Large intestine (tissue), 3 donors: ENCODE data around the gene LCN10. TPM values are rescaled to one million over a fixed set of nuclear protein-coding genes. Genes with fewer than 3 reads are reported as not detected.
"Not testable (repeated sequence)": the region's sequence is repeated elsewhere in the genome, so short reads cannot be mapped to it uniquely, and the experiment has no call there.

Experiments used
- DNase-seq, 2 donors: peaks; one replicate each; pipeline versions ENCODE4 v3.0.0 to v3.0.0-alpha.2; 2013
- H3K27ac ChIP-seq: one replicate; pipeline ENCODE4 v1.5.1; 2013; ENCODE audit warnings: low read length
- H3K27me3 ChIP-seq: 2 replicates; pipeline ENCODE4 v1.6.1; 2013; ENCODE audit warnings: low read length; ENCODE audit not compliant: control insufficient read depth, insufficient read depth
- H3K36me3 ChIP-seq: 2 replicates; pipeline ENCODE4 v1.6.1; 2013; ENCODE audit warnings: low read length; ENCODE audit not compliant: control insufficient read depth, insufficient read depth
- H3K4me1 ChIP-seq: one replicate; pipeline ENCODE4 v1.6.1; 2013; ENCODE audit warnings: low read length; ENCODE audit not compliant: control insufficient read depth, insufficient read depth
- H3K4me3 ChIP-seq: one replicate; pipeline ENCODE4 v1.5.1; 2013; ENCODE audit warnings: low read length
- H3K9me3 ChIP-seq: one replicate; pipeline ENCODE4 v1.6.1; 2013; ENCODE audit warnings: mild to moderate bottlenecking, low read depth, low read length, moderate library complexity; ENCODE audit not compliant: control insufficient read depth
- WGBS: methylation state at CpG from one replicate; pipeline ENCODE4 v1.1.5; 2013; ENCODE audit warnings: low lambda C conversion rate; ENCODE audit not compliant: insufficient coverage; 5-methylcytosine and 5-hydroxymethylcytosine counted together
- polyA plus RNA-seq: library from polyadenylated mRNA; unstranded; fragments of 120-200 nt; gene quantifications from one replicate; pipeline ENCODE4 v1.2.1, GENCODE V29; 2013

The LCN10 gene
- polyA plus RNA-seq, 1 donor = 7.8 TPM

DNA sequence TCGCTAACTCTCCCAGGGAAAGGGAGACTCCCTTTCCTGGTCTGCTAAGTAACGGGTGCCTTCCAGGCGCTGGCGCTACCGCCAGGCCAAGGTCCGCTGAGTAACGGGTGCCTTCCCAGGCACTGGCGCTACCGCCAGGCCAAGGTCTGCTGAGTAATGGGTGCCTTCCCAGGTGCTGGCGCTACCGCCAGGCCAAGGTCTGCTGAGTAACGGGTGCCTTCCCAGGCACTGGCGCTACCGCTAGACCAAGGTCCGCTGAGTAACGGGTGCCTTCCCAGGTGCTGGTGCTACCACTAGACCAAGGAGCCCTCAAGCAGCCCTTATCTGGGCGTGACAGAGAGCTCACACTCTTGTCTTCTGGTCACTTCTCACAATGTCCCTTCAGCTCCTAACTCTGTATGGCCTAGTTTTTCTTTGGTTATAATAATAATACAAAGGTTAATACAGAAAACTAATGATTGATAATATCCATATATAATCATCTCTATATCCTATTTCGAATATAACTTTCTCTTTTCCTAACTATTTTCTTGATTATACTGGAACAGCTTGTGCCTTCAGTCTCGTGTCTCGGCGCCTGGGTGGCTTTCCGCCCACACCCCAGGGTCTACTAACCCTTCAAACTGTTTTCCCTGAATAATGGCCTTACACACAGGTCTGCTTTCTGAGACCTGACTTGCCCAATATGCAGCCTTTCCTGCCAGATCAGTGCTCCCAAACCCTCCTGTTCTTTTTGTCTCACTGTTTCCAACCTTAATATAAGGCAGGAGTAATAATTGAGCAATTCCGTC lies 43.0 kb upstream of the LCN10 start:
- H3K36me3 ChIP-seq, H3K9me3 ChIP-seq, H3K27me3 ChIP-seq, H3K27ac ChIP-seq, H3K4me3 ChIP-seq: not testable (repeated sequence)
- WGBS = 100% methylated on average over 1 of the region's 23 CpGs
- H3K4me1 ChIP-seq = peaks cover 33% of the 10 kb centered on the region
- DNase-seq = peak in 1 of 2 donors; percentile 64

DNA sequence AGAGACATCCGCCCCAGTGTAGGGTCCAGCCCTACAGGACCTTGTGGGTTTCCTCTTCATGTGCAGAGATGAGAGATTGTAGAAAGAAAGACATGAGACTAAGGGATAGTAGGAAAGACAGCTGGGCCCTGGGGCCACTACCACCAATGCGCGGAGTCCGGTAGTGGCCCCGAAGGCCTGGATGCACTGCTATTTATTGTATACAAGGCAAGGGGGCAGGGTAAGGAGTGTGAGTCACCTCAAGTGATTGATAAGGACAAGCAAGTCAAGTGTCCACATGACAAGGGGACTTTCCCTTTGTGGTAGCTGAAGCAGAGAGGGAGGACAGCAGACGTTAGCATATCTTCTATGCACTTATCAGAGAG lies 42.2 kb upstream of the LCN10 start:
- Histone ChIP-seq H3K4me3 (no peak overlapping the region), H3K9me3 (no peaks in the 10 kb centered on the region), H3K36me3 (no peaks in the 10 kb centered on the region), H3K27me3 (no peaks in the 10 kb centered on the region), H3K4me1 (peaks cover 34% of the 10 kb centered on the region), H3K27ac (no peak overlapping the region)
- peak in 1 of 2 donors; percentile 86 for DNase-seq
- no CpG with 5 or more reads among the region's 6 CpGs for WGBS

DNA sequence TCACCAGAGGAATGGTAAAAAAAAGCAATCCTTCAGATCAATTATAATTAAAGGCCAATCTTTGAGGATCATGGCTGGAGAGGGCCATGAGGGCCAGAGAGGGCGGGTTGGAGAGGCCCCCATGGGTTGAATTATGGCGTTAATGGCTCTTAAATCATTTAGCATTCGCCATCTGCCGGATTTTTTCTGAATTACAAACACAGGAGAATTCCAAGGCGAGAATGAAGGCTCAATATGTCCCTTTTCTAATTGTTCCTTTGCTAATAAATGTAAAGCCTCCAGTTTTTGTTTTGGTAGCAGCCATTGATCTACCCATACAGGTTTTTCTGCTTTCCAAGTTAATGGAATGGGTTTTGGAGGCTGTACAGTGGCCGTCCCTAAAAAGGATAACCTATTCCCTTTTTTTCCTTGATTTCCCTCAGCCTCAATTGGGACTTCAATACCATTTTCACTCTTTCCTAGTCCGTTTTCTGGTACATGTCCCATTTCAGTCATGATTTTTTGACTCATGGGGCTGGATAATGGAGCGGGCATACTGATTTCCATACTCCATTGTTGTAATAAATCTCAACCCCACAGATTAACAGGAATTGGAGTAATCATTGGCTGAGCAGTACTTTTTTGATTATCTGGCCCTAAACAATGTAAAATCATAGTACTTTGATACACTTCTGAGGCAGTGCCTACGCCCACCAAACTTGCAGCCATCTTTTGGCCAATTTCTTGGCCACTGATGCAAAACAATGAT lies 41.7 kb upstream of the LCN10 start:
- Histone ChIP-seq H3K36me3 (no peaks in the 10 kb centered on the region), H3K27me3 (no peaks in the 10 kb centered on the region)
- no peak for DNase-seq

DNA sequence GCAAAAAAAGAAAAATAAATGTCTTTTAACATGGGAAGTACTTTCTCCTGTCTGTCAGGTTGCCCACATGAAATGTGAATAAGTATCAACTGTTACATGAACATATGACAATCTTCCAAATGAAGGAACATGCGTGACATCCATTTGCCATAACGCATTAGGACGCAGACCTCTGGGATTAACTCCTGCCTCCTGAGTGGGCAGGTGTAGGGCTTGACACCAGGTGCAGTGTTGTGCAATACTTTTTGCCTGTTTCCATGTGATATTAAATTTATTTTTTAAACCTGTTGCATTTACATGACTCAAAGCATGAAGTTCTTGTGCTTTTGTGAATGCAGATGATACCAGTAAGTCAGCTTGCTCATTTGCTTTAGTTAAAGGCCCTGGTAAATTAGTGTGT lies 39.7 kb upstream of the LCN10 start:
- WGBS = no CpG with 5 or more reads among the region's 3 CpGs
- Histone ChIP-seq H3K4me3 (no peak overlapping the region), H3K4me1 (peaks cover 33% of the 10 kb centered on the region), H3K36me3 (no peaks in the 10 kb centered on the region), H3K27ac (no peak overlapping the region), H3K9me3 (no peaks in the 10 kb centered on the region), H3K27me3 (no peaks in the 10 kb centered on the region)
- DNase-seq = no peak

More for the DNA sequence above, 41.7 kb upstream of the LCN10 start:
- Histone ChIP-seq H3K9me3 (no peaks in the 10 kb centered on the region), H3K4me3 (no peak overlapping the region), H3K27ac (no peak overlapping the region), H3K4me1 (peaks cover 31% of the 10 kb centered on the region)
- 63% methylated on average over 1 of the region's 9 CpGs for WGBS

DNA sequence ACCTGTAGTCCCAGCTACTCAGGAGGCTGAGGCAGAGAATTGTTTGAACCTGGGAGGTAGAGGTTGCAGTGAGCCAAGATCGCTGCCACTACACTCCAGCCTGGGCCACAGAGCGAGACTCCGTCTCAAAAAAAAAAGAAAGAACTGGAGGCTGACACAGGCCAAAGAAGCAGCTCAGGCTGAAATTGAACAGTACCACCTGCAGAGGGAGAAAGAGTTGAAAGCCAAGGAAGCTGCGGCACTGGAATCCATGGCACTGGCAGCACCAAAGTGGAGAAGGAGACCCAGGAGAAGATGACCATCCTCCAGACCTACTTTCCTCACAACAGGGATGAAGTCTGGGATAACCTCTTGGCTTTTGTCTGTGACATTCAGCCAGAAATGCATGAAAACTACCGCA lies 37.1 kb upstream of the LCN10 start:
- no peaks in the 10 kb centered on the region for H3K9me3 ChIP-seq
- WGBS = no CpG with 5 or more reads among the region's 5 CpGs
- H3K27me3 ChIP-seq = no peaks in the 10 kb centered on the region
- H3K27ac ChIP-seq = no peak overlapping the region
- no peak for DNase-seq
- H3K36me3 ChIP-seq = no peaks in the 10 kb centered on the region
- peaks cover 39% of the 10 kb centered on the region for H3K4me1 ChIP-seq
- no peak overlapping the region for H3K4me3 ChIP-seq

DNA sequence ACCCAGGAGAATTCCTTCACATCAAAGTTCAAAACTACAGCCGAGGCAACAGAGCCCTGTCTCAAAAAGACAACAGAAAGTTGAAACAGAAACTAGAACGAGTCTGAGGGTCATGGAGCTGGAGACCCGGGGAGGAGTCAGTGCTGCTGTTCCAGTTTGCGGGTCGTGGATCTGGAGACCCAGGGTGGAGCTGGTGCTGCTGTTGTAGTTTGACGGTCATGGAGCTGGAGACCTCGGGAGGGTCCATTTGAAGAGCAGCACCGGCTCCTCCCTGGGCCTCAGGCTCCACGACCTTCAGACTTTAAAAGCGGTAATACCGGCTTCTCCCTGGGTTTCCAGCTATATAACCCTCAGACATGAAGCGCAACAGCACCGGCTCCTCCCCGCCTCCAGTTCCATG lies 34.6 kb upstream of the LCN10 start:
- no peaks in the 10 kb centered on the region for H3K36me3 ChIP-seq
- H3K4me3 ChIP-seq = peak overlapping the region; percentile 2
- peaks cover 13% of the 10 kb centered on the region for H3K9me3 ChIP-seq
- H3K27me3 ChIP-seq = no peaks in the 10 kb centered on the region
- WGBS = no CpG with 5 or more reads among the region's 14 CpGs
- H3K27ac ChIP-seq = peak overlapping the region; percentile 82
- DNase-seq = peak; percentile 90 to 96
- peaks cover 34% of the 10 kb centered on the region for H3K4me1 ChIP-seq

DNA sequence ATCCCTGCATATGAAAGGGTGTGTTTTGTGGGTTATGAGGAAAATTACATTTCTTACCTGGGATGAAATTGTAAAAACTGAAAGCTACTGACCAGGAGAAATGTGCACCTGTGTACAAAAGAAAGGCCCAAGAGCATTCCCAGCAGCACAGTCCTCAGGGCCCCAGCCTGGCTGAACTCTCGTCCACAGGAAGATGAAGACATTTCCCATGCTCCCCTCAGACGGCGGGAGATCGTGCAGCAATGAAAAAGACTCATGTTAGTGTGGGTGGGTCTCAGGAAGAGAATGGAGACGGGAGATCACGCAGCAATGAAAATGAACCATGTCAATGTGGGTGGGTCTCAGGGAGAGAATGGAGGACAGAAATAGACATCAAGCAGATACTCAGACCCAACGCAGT lies 34.2 kb upstream of the LCN10 start:
- no peak for DNase-seq
- Histone ChIP-seq H3K4me1 (peaks cover 34% of the 10 kb centered on the region), H3K4me3 (peak overlapping the region; percentile 2), H3K9me3 (peaks cover 13% of the 10 kb centered on the region), H3K27me3 (no peaks in the 10 kb centered on the region), H3K27ac (peak overlapping the region; percentile 82), H3K36me3 (no peaks in the 10 kb centered on the region)
- WGBS = 29% methylated on average over 5 of the region's 7 CpGs

DNA sequence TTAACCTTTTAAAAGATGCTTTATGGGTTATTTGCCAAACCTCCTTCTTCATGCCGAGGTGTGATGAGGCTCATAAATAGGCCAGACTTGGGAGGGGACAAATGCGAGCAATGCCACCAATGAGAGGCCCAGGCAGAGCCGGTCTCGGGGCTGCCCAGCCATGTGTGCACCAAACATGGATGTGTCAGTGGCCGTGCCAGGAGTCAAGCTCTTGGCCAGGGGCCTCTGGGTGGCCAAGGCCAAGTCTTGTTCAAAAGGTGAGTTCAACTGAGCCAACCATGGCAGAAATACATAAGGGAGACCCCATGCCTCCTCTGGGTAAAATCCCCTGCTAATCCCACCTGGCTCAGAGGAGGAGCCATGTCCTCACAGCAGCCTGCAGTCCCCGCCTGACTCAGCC lies 32.5 kb upstream of the LCN10 start:
- DNase-seq = no peak
- no CpG with 5 or more reads among the region's 6 CpGs for WGBS
- Histone ChIP-seq H3K4me1 (peaks cover 28% of the 10 kb centered on the region), H3K27me3 (no peaks in the 10 kb centered on the region), H3K4me3 (no peak overlapping the region), H3K9me3 (peaks cover 13% of the 10 kb centered on the region), H3K27ac (no peak overlapping the region), H3K36me3 (no peaks in the 10 kb centered on the region)

DNA sequence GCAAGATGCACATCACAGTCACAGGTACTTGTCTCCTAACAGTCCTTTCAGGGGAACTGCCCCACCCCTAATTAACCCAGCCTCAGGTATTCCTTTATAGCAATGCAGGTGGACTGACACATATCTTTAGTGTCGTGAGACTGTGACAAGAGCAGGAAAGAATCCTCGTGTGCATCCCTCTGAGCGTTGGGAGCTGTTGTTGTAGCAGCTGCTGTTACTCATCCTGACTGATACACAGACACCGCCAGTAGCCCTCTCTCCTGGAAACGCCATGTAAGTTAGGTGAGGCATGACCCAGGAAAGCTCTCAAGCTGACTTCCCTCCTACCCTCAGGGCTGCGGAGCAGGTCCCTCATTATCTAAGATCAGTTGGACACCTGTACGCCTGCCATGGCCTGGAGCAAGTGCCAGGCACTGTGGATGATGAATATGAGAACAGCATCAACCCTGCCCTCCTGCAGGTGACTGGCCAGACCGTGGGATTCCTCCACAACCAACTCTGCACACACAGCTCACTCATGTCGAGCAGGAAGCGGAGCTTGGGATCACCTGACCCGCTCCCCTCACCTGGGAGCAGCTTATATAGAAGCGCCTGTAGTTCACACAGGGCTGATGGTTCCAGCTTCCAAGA lies 31.8 kb upstream of the LCN10 start:
- Histone ChIP-seq H3K9me3 (peaks cover 13% of the 10 kb centered on the region), H3K4me3 (no peak overlapping the region), H3K4me1 (peaks cover 27% of the 10 kb centered on the region), H3K27ac (no peak overlapping the region), H3K27me3 (no peaks in the 10 kb centered on the region), H3K36me3 (no peaks in the 10 kb centered on the region)
- no peak for DNase-seq
- WGBS = no CpG with 5 or more reads among the region's 12 CpGs

DNA sequence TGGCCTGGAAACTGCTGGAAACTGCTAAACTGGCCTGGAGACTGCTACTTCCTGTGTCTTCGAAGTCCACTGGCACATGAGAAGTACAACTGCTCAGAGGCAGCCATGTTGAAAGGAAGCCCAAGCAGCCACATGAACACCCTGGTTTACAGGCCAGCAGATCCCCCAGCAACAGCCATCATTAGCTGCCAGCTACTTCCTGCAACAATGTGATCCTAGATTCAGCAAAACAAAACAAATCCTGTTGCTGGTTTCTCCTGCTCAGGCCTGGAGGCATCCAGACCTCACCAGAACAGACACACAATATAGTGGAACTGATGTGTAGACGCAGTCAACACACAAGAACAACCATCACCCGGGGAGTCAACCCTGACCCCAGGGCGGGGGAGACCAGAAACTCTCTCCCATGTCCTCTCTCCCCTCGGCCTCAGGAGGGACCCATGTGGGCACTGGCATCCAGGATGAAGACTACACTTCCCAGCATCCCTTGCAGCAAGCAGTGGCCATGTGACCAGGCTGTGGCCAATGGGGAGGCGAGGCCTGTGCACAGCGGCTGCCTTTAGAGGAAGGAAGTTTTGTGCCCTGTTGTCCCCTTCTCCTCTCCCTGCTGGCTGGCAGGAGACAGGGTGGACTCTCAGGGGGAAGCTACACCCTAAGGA lies 30.8 kb upstream of the LCN10 start:
- DNase-seq = no peak
- no peak overlapping the region for H3K4me3 ChIP-seq
- no peaks in the 10 kb centered on the region for H3K36me3 ChIP-seq
- peaks cover 13% of the 10 kb centered on the region for H3K9me3 ChIP-seq
- no peaks in the 10 kb centered on the region for H3K27me3 ChIP-seq
- no peak overlapping the region for H3K27ac ChIP-seq
- WGBS = no CpG with 5 or more reads among the region's 7 CpGs
- H3K4me1 ChIP-seq = peaks cover 27% of the 10 kb centered on the region
